HEK293 (cell line): Measurements from ENCODE around the gene PRKCZ.

Experiments
- CTCF ChIA-PET: fragments of 350-600 bp; formaldehyde crosslinking; extraction: SDS; loops from one replicate; lab custom pipeline; 2021; ENCODE audit warnings: antibody characterized with exemption; lab: Yijun Ruan, JAX
- POLR2A ChIA-PET: fragments of 300-600 bp; formaldehyde crosslinking; extraction: SDS; loops from one replicate; lab custom pipeline; 2020; ENCODE audit warnings: antibody characterized with exemption, inconsistent platforms; lab: Yijun Ruan, JAX
- H3K27ac ChIP-seq: fragments of 200-500 bp; sonication (Bioruptor generic); 2 replicates; pipeline ENCODE4 v1.5.1; 2014; ENCODE audit warnings: low read depth, low read length, control low read depth, inconsistent platforms; ENCODE audit errors: extremely low read depth
- H3K36me3 ChIP-seq, 2 experiments: fragments of 200-500 bp in 1 of 2; sonication (Bioruptor generic) in 1 of 2; 1 replicate in 1 of 2; 2 replicates in 1 of 2; pipeline ENCODE4 v1.5.1; 2014 to 2017; ENCODE audit warnings: inconsistent platforms in 2 of 2, low read length in 2 of 2; ENCODE audit not compliant: control insufficient read depth in 2 of 2, insufficient read depth in 1 of 2
- H3K4me1 ChIP-seq: fragments of 200-500 bp; sonication (Bioruptor generic); 2 replicates; pipeline ENCODE4 v1.5.1; 2014; ENCODE audit warnings: mild to moderate bottlenecking, low read length, inconsistent platforms; ENCODE audit not compliant: control insufficient read depth, insufficient read depth
- H3K4me3 ChIP-seq: 2 replicates; pipeline ENCODE4 v1.5.1; 2011; ENCODE audit warnings: low read depth, mild to moderate bottlenecking, control low read depth, low read length, moderate library complexity
- H3K9me3 ChIP-seq: fragments of 200-500 bp; sonication (Bioruptor generic); 2 replicates; pipeline ENCODE4 v1.5.1; 2014; ENCODE audit warnings: low read depth, low read length, inconsistent platforms; ENCODE audit not compliant: control insufficient read depth, insufficient read depth
- BCL11B ChIP-seq: fragments of 450-650 bp; formaldehyde crosslinking; IDR thresholded peaks from 2 replicates; pipeline ENCODE4 v1.5.1; 2016; ENCODE audit warnings: low read depth, missing biosample characterization, missing genetic modification characterization
- GLIS1 ChIP-seq: fragments of 450-650 bp; formaldehyde crosslinking; IDR thresholded peaks from 2 replicates; pipeline ENCODE4 v1.5.1; 2016; ENCODE audit warnings: missing biosample characterization, missing genetic modification characterization
- SETDB1 ChIP-seq: IDR thresholded peaks from one replicate; pipeline ENCODE4 v1.6.1; 2017; ENCODE audit warnings: mild to moderate bottlenecking, low read length, moderate library complexity, mixed read lengths; ENCODE audit not compliant: insufficient read length
- YY2 ChIP-seq: fragments of 450-650 bp; formaldehyde crosslinking; IDR thresholded peaks from 2 replicates; pipeline ENCODE4 v1.5.1; 2016; ENCODE audit warnings: missing biosample characterization, missing genetic modification characterization
- ZBTB7A ChIP-seq: fragments of 450-650 bp; formaldehyde crosslinking; IDR thresholded peaks from 2 replicates; pipeline ENCODE4 v1.5.1; 2016; ENCODE audit warnings: low read depth, missing biosample characterization, missing genetic modification characterization
- ZBTB8A ChIP-seq: fragments of 450-650 bp; formaldehyde crosslinking; IDR thresholded peaks from 2 replicates; pipeline ENCODE4 v1.5.1; 2016; ENCODE audit warnings: missing biosample characterization, missing genetic modification characterization
- ZNF114 ChIP-seq: fragments of 450-650 bp; formaldehyde crosslinking; IDR thresholded peaks from 2 replicates; pipeline ENCODE4 v1.5.0; 2017; ENCODE audit warnings: missing biosample characterization, missing genetic modification characterization
- ZNF146 ChIP-seq: fragments of 450-650 bp; formaldehyde crosslinking; IDR thresholded peaks from 2 replicates; pipeline ENCODE4 v1.5.1; 2016; ENCODE audit warnings: missing biosample characterization, missing genetic modification characterization
- ZNF157 ChIP-seq: fragments of 450-650 bp; formaldehyde crosslinking; IDR thresholded peaks from 2 replicates; pipeline ENCODE4 v1.5.1; 2016; ENCODE audit warnings: missing biosample characterization, missing genetic modification characterization
- ZNF302 ChIP-seq: fragments of 450-650 bp; formaldehyde crosslinking; IDR thresholded peaks from 2 replicates; pipeline ENCODE4 v1.5.1; 2016; ENCODE audit warnings: missing biosample characterization, missing genetic modification characterization, low read depth
- ZNF561 ChIP-seq: fragments of 450-650 bp; IDR thresholded peaks from 2 replicates; pipeline ENCODE4 v1.5.1; 2018; ENCODE audit warnings: missing biosample characterization, missing genetic modification characterization, borderline replicate concordance
- ZNF768 ChIP-seq: fragments of 450-650 bp; formaldehyde crosslinking; IDR thresholded peaks from 2 replicates; pipeline ENCODE4 v1.5.1; 2018; ENCODE audit warnings: missing biosample characterization, mild to moderate bottlenecking, missing genetic modification characterization
- ZNF837 ChIP-seq: fragments of 450-650 bp; formaldehyde crosslinking; IDR thresholded peaks from 2 replicates; pipeline ENCODE4 v1.5.1; 2016; ENCODE audit warnings: missing biosample characterization, missing genetic modification characterization
- TF ChIP-seq, protein P1 (sequence below): fragments of 450-650 bp; formaldehyde crosslinking; conservative IDR thresholded peaks from 2 replicates; pipeline ENCODE4 v1.5.1; 2016; ENCODE audit warnings: low read depth, missing biosample characterization, missing genetic modification characterization
- TF ChIP-seq, protein P2 (sequence below): fragments of 450-650 bp; formaldehyde crosslinking; IDR thresholded peaks from 2 replicates; pipeline ENCODE4 v1.5.1; 2016; ENCODE audit warnings: missing biosample characterization, missing genetic modification characterization
- TF ChIP-seq, protein P3 (sequence below): fragments of 450-650 bp; formaldehyde crosslinking; IDR thresholded peaks from 2 replicates; pipeline ENCODE4 v1.5.1; 2017; ENCODE audit warnings: missing biosample characterization, missing genetic modification characterization
- TF ChIP-seq, protein P4 (sequence below): fragments of 450-650 bp; IDR thresholded peaks from 2 replicates; pipeline ENCODE4 v1.5.1; 2018; ENCODE audit warnings: missing biosample characterization, missing genetic modification characterization
- TF ChIP-seq, protein P5 (sequence below): fragments of 450-650 bp; formaldehyde crosslinking; IDR thresholded peaks from 2 replicates; pipeline ENCODE4 v1.5.0; 2017; ENCODE audit warnings: missing biosample characterization, missing genetic modification characterization, borderline replicate concordance
- TF ChIP-seq, protein P6 (sequence below): fragments of 450-650 bp; formaldehyde crosslinking; IDR thresholded peaks from 2 replicates; pipeline ENCODE4 v1.5.1; 2016; ENCODE audit warnings: missing biosample characterization, missing genetic modification characterization
- TF ChIP-seq, protein P7 (sequence below): fragments of 450-650 bp; formaldehyde crosslinking; IDR thresholded peaks from 2 replicates; pipeline ENCODE4 v1.5.1; 2017; ENCODE audit warnings: missing biosample characterization, missing genetic modification characterization

Gene PRKCZ

DNA sequence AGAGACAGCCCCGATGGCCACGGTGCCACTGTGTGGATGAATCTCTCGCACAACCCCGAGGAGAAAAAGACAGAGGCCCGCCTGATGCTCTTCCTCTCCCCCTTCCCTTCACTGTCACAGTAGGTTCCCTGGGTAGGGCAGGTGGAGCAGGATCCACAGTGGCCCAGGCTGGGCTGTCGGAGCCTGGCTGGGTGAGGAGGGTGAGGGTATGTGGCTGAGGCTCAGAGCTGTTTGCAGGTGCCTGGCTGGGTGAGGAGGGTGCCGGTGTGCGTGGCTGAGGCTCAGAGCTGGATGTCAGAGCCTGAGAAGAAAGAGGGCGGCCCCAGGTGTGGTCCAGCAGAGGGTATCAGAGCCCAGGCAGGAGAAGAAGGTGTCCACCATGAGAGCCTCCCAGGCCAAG lies 49.4 kb upstream of the PRKCZ start (continued):
- TF ChIP-seq, protein P1, sequence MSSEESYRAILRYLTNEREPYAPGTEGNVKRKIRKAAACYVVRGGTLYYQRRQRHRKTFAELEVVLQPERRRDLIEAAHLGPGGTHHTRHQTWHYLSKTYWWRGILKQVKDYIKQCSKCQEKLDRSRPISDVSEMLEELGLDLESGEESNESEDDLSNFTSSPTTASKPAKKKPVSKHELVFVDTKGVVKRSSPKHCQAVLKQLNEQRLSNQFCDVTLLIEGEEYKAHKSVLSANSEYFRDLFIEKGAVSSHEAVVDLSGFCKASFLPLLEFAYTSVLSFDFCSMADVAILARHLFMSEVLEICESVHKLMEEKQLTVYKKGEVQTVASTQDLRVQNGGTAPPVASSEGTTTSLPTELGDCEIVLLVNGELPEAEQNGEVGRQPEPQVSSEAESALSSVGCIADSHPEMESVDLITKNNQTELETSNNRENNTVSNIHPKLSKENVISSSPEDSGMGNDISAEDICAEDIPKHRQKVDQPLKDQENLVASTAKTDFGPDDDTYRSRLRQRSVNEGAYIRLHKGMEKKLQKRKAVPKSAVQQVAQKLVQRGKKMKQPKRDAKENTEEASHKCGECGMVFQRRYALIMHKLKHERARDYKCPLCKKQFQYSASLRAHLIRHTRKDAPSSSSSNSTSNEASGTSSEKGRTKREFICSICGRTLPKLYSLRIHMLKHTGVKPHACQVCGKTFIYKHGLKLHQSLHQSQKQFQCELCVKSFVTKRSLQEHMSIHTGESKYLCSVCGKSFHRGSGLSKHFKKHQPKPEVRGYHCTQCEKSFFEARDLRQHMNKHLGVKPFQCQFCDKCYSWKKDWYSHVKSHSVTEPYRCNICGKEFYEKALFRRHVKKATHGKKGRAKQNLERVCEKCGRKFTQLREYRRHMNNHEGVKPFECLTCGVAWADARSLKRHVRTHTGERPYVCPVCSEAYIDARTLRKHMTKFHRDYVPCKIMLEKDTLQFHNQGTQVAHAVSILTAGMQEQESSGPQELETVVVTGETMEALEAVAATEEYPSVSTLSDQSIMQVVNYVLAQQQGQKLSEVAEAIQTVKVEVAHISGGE = no peak
- TF ChIP-seq, protein P2, sequence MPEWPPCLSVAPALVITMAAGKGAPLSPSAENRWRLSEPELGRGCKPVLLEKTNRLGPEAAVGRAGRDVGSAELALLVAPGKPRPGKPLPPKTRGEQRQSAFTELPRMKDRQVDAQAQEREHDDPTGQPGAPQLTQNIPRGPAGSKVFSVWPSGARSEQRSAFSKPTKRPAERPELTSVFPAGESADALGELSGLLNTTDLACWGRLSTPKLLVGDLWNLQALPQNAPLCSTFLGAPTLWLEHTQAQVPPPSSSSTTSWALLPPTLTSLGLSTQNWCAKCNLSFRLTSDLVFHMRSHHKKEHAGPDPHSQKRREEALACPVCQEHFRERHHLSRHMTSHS (tag by site-specific recombination) = no peak
- TF ChIP-seq ZNF837 (tag by site-specific recombination) = no peak
- no peak for TF ChIP-seq ZNF302 (tag by site-specific recombination)
- TF ChIP-seq, protein P3, sequence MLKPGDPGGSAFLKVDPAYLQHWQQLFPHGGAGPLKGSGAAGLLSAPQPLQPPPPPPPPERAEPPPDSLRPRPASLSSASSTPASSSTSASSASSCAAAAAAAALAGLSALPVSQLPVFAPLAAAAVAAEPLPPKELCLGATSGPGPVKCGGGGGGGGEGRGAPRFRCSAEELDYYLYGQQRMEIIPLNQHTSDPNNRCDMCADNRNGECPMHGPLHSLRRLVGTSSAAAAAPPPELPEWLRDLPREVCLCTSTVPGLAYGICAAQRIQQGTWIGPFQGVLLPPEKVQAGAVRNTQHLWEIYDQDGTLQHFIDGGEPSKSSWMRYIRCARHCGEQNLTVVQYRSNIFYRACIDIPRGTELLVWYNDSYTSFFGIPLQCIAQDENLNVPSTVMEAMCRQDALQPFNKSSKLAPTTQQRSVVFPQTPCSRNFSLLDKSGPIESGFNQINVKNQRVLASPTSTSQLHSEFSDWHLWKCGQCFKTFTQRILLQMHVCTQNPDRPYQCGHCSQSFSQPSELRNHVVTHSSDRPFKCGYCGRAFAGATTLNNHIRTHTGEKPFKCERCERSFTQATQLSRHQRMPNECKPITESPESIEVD (tag by site-specific recombination) = no peak
- TF ChIP-seq, protein P4, sequence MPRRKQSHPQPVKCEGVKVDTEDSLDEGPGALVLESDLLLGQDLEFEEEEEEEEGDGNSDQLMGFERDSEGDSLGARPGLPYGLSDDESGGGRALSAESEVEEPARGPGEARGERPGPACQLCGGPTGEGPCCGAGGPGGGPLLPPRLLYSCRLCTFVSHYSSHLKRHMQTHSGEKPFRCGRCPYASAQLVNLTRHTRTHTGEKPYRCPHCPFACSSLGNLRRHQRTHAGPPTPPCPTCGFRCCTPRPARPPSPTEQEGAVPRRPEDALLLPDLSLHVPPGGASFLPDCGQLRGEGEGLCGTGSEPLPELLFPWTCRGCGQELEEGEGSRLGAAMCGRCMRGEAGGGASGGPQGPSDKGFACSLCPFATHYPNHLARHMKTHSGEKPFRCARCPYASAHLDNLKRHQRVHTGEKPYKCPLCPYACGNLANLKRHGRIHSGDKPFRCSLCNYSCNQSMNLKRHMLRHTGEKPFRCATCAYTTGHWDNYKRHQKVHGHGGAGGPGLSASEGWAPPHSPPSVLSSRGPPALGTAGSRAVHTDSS (tag by site-specific recombination) = no peak

DNA sequence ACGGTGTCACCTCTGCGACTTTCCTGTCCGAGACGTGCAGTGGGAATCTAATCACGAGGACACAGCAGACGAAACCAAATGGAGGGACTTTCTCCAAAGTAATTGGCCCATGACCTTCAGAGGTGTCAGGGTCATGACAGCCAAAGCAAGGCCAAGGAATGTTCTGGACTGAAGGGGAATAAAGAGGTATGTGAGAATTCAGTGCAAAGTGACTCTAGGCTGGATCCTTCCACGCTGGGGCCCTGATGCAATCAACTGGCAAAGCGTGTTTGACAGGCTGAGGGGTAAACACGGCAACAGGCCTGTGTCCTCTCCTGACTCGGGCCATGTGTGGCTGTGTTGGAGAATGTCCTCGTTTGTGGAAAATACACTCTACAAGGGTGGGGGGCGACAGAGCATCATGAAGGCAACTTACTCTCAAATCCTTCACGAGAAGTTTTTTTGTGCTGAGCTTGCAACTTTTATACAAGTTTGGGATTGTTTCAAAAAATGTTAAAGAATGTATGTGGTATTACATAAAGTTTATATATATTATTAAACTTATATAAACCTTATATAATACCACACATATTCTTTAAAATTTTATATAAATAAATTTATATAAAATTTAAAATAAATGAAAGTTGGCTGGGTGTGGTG lies 48.3 kb upstream of the PRKCZ start:
- ChIA-PET POLR2A (no interaction called here), CTCF (interaction anchor here (0.6 to 0.7 kb wide), 2 partner anchors 45 to 860 kb away, joined by 3 read pairs; no protein-coding TSS in a partner anchor)
- Histone ChIP-seq H3K4me3 (no peak overlapping the region), H3K27ac (no peak overlapping the region), H3K9me3 (no peaks in the 10 kb centered on the region), H3K36me3 (no peaks in the 10 kb centered on the region), H3K4me1 (no peaks in the 10 kb centered on the region)
- TF ChIP-seq GLIS1 (tag by site-specific recombination) (no peak), ZNF146 (tag by site-specific recombination) (no peak), ZBTB7A (tag by site-specific recombination) (no peak), ZNF114 (tag by site-specific recombination) (no peak), ZNF157 (tag by site-specific recombination) (no peak), ZNF561 (tag by site-specific recombination) (no peak), YY2 (tag by site-specific recombination) (no peak), ZNF768 (tag by site-specific recombination) (no peak), ZBTB8A (tag by site-specific recombination) (no peak), BCL11B (tag by site-specific recombination) (no peak), SETDB1 (no peak)
- TF ChIP-seq, protein P5, sequence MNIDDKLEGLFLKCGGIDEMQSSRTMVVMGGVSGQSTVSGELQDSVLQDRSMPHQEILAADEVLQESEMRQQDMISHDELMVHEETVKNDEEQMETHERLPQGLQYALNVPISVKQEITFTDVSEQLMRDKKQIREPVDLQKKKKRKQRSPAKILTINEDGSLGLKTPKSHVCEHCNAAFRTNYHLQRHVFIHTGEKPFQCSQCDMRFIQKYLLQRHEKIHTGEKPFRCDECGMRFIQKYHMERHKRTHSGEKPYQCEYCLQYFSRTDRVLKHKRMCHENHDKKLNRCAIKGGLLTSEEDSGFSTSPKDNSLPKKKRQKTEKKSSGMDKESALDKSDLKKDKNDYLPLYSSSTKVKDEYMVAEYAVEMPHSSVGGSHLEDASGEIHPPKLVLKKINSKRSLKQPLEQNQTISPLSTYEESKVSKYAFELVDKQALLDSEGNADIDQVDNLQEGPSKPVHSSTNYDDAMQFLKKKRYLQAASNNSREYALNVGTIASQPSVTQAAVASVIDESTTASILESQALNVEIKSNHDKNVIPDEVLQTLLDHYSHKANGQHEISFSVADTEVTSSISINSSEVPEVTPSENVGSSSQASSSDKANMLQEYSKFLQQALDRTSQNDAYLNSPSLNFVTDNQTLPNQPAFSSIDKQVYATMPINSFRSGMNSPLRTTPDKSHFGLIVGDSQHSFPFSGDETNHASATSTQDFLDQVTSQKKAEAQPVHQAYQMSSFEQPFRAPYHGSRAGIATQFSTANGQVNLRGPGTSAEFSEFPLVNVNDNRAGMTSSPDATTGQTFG (tag by site-specific recombination) = no peak
- TF ChIP-seq, protein P2 (tag by site-specific recombination) = no peak
- TF ChIP-seq, protein P6, sequence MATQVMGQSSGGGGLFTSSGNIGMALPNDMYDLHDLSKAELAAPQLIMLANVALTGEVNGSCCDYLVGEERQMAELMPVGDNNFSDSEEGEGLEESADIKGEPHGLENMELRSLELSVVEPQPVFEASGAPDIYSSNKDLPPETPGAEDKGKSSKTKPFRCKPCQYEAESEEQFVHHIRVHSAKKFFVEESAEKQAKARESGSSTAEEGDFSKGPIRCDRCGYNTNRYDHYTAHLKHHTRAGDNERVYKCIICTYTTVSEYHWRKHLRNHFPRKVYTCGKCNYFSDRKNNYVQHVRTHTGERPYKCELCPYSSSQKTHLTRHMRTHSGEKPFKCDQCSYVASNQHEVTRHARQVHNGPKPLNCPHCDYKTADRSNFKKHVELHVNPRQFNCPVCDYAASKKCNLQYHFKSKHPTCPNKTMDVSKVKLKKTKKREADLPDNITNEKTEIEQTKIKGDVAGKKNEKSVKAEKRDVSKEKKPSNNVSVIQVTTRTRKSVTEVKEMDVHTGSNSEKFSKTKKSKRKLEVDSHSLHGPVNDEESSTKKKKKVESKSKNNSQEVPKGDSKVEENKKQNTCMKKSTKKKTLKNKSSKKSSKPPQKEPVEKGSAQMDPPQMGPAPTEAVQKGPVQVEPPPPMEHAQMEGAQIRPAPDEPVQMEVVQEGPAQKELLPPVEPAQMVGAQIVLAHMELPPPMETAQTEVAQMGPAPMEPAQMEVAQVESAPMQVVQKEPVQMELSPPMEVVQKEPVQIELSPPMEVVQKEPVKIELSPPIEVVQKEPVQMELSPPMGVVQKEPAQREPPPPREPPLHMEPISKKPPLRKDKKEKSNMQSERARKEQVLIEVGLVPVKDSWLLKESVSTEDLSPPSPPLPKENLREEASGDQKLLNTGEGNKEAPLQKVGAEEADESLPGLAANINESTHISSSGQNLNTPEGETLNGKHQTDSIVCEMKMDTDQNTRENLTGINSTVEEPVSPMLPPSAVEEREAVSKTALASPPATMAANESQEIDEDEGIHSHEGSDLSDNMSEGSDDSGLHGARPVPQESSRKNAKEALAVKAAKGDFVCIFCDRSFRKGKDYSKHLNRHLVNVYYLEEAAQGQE (tag by site-specific recombination) = no peak
- TF ChIP-seq, protein P7, sequence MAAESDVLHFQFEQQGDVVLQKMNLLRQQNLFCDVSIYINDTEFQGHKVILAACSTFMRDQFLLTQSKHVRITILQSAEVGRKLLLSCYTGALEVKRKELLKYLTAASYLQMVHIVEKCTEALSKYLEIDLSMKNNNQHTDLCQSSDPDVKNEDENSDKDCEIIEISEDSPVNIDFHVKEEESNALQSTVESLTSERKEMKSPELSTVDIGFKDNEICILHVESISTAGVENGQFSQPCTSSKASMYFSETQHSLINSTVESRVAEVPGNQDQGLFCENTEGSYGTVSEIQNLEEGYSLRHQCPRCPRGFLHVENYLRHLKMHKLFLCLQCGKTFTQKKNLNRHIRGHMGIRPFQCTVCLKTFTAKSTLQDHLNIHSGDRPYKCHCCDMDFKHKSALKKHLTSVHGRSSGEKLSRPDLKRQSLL (tag by site-specific recombination) = no peak
